Transverse colon (tissue), 4 donors: Measurements from ENCODE around the gene CRABP1. TPM values are rescaled to one million over a fixed set of nuclear protein-coding genes. Genes with fewer than 3 reads are reported as not detected.

Source experiments
- DNase-seq: peaks from one replicate; pipeline ENCODE4 v3.0.0-alpha.2; 2019
- H3K27ac ChIP-seq, 4 donors: fragments of 200-600 bp; sonication (generic); 2 replicates each; pipeline ENCODE4 v1.5.1; 2016 to 2018; ENCODE audit warnings: inconsistent platforms in 4 of 4
- H3K27me3 ChIP-seq: fragments of 200-600 bp; sonication (generic); 2 replicates; pipeline ENCODE4 v1.5.1; 2017; ENCODE audit warnings: inconsistent platforms
- H3K36me3 ChIP-seq, 4 donors: fragments of 200-600 bp; sonication (generic); 2 replicates each; pipeline ENCODE4 v1.5.1; 2017 to 2019; ENCODE audit warnings: inconsistent platforms in 4 of 4
- H3K4me1 ChIP-seq, 4 donors: fragments of 200-600 bp; sonication (generic); 2 replicates each; pipeline ENCODE4 v1.5.1; 2017 to 2020; ENCODE audit warnings: inconsistent platforms in 4 of 4
- H3K4me3 ChIP-seq, 4 donors: fragments of 200-600 bp; sonication (generic); 1 replicate in 1 of 4; 2 replicates in 3 of 4; pipeline versions ENCODE4 v1.5.1 to v1.6.1; 2017 to 2019; ENCODE audit warnings: inconsistent platforms in 4 of 4
- H3K9me3 ChIP-seq, 2 donors: fragments of 200-600 bp; sonication (generic); 2 replicates each; pipeline ENCODE4 v1.5.1; 2017 to 2019; ENCODE audit warnings: inconsistent platforms in 2 of 2
- CTCF ChIP-seq, 5 experiments: fragments of 200-600 bp in 3 of 5; fragments of 450-650 bp in 2 of 5; sonication (generic) in 3 of 5; IDR thresholded peaks; 1 replicate in 2 of 5; 2 replicates in 3 of 5; pipeline ENCODE4 v1.5.1; 2016 to 2017; ENCODE audit warnings: antibody characterized with exemption in 5 of 5, inconsistent platforms in 3 of 5, mild to moderate bottlenecking in 2 of 5, moderate library complexity in 1 of 5
- EP300 ChIP-seq: sonication (generic); formaldehyde crosslinking; IDR thresholded peaks from one replicate; pipeline ENCODE4 v1.6.1; 2017; ENCODE audit warnings: antibody characterized with exemption, low read depth
- POLR2A ChIP-seq: fragments of 450-650 bp; IDR thresholded peaks from one replicate; pipeline ENCODE4 v1.6.1; 2016; ENCODE audit warnings: antibody characterized with exemption, mild to moderate bottlenecking, moderate library complexity
- POLR2AphosphoS5 ChIP-seq, 3 donors: sonication (generic); formaldehyde crosslinking; IDR thresholded peaks; one replicate each; pipeline ENCODE4 v1.6.1; 2016; ENCODE audit warnings: antibody characterized with exemption in 3 of 3
- WGBS, 2 donors: methylation state at CpG; one replicate each; pipeline ENCODE4 v1.1.5; 2018; ENCODE audit warnings: low coverage in 1 of 2; 5-methylcytosine and 5-hydroxymethylcytosine counted together
- in situ Hi-C, 4 donors: fragments of 200-750 bp; cut with MboI; loops; one replicate each; pipeline versions ENCODE4 v1.15.0 to v1.15.1; 2017; ENCODE audit warnings: low sequenced_read_pairs in 3 of 4, low pct_ligation_motif_present in 1 of 4, low pct_unique_long_range_greater_than_20kb in 1 of 4
- intact Hi-C: fragments of 100-400 bp; cut with DNase I; formaldehyde crosslinking; loops from one replicate; pipeline ENCODE4 v1.15.1; 2023; ENCODE audit warnings: low total_unique reads
- total RNA-seq, 4 donors: library from RNA; depleted of rRNA; stranded (reverse); fragments of >200 nt; gene quantifications; one replicate each; pipeline ENCODE4 v1.1.0, GENCODE V29; 2016

Gene CRABP1
- total RNA-seq, 4 donors from 2014 or later: 1.9 to 2.7 TPM; not detected in 2

GRCh38 chr15:78392430-78392829 is 52.3 kb downstream of the CRABP1 start:
- H3K9me3 ChIP-seq: no peaks in the 10 kb centered on the region
- TF ChIP-seq POLR2AphosphoS5 (IDR thresholded peaks at IDR 0.05): no peak
- no peak for TF ChIP-seq POLR2A
- no peak for TF ChIP-seq EP300
- TF ChIP-seq CTCF (IDR thresholded peaks at IDR 0.05): no peak
- H3K27ac ChIP-seq: no peak overlapping the region
- WGBS, 2 donors: 43 to 67% methylated on average over 1 to 3 of the region's 4 CpGs
- no peaks in the 10 kb centered on the region for H3K36me3 ChIP-seq
- in situ Hi-C loops: no loop called here
- intact Hi-C loops: no loop called here
- H3K4me3 ChIP-seq: no peak overlapping the region
- H3K27me3 ChIP-seq: no peaks in the 10 kb centered on the region
- H3K4me1 ChIP-seq: peaks cover 0 to 14% (median 8%) of the 10 kb centered on the region in 4 donors
- peak; percentile 75 for DNase-seq

GRCh38 chr15:78393137-78393536 is 53.0 kb downstream of the CRABP1 start:
- DNase-seq: no peak
- H3K4me3 ChIP-seq: no peak overlapping the region
- TF ChIP-seq EP300: no peak
- no peak for TF ChIP-seq POLR2AphosphoS5 (IDR thresholded peaks at IDR 0.05)
- TF ChIP-seq CTCF (IDR thresholded peaks at IDR 0.05): no peak
- no peak for TF ChIP-seq POLR2A
- H3K27me3 ChIP-seq: no peaks in the 10 kb centered on the region
- intact Hi-C loops: no loop called here
- peaks cover 0 to 18% (median 9%) of the 10 kb centered on the region in 4 donors for H3K4me1 ChIP-seq
- 42 to 43% methylated on average over 1 of the region's 1 CpG for WGBS, 2 donors
- H3K27ac ChIP-seq: no peak overlapping the region
- no peaks in the 10 kb centered on the region for H3K36me3 ChIP-seq
- H3K9me3 ChIP-seq: no peaks in the 10 kb centered on the region
- in situ Hi-C loops: no loop called here

GRCh38 chr15:78394026-78394425 is 53.9 kb downstream of the CRABP1 start:
- DNase-seq: no peak
- in situ Hi-C loops (no loop called here), intact Hi-C loops (no loop called here)
- no peaks in the 10 kb centered on the region for H3K27me3 ChIP-seq
- WGBS, 2 donors: 67 to 79% methylated on average over 3 of the region's 3 CpGs
- no peak overlapping the region for H3K4me3 ChIP-seq
- no peaks in the 10 kb centered on the region for H3K9me3 ChIP-seq
- TF ChIP-seq POLR2AphosphoS5 (IDR thresholded peaks at IDR 0.05) (no peak), EP300 (no peak), POLR2A (no peak), CTCF (IDR thresholded peaks at IDR 0.05) (no peak)
- peaks cover 0 to 18% (median 9%) of the 10 kb centered on the region in 4 donors for H3K4me1 ChIP-seq
- H3K36me3 ChIP-seq: no peaks in the 10 kb centered on the region
- no peak overlapping the region for H3K27ac ChIP-seq

- H3K4me1 ChIP-seq: peaks cover 0 to 18% (median 9%) of the 10 kb centered on the region in 4 donors
- no peak overlapping the region for H3K4me3 ChIP-seq
- WGBS, 2 donors: 78 to 89% methylated on average over 4 to 13 of the region's 13 CpGs
- no peak for DNase-seq
- no peaks in the 10 kb centered on the region for H3K36me3 ChIP-seq
- TF ChIP-seq CTCF (IDR thresholded peaks at IDR 0.05) (no peak), EP300 (no peak), POLR2AphosphoS5 (IDR thresholded peaks at IDR 0.05) (no peak), POLR2A (no peak)
- intact Hi-C loops: no loop called here
- H3K9me3 ChIP-seq: no peaks in the 10 kb centered on the region
- no peak overlapping the region for H3K27ac ChIP-seq
- in situ Hi-C loops: no loop called here
- H3K27me3 ChIP-seq: no peaks in the 10 kb centered on the region
These were observed 54.9 kb downstream of the CRABP1 start for GRCh38 chr15:78394981-78395616.
